Fibroblast of lung (primary cell): ENCODE results near the gene FILIP1L. TPM values are rescaled to one million over a fixed set of nuclear protein-coding genes. Genes with fewer than 3 reads are reported as not detected.
"Not testable (repeated sequence)": the region's sequence is repeated elsewhere in the genome, so short reads cannot be mapped to it uniquely, and the experiment has no call there.

Experiments
- DNase-seq, 2 donors: peaks; one replicate each; pipeline versions ENCODE4 v3.0.0 to v3.0.0-alpha.2; 2010; ENCODE audit warnings: low read depth in 2 of 2
- H2AFZ ChIP-seq: 2 replicates; pipeline ENCODE4 v1.5.1; 2012; ENCODE audit warnings: low read length, control low read depth, inconsistent platforms
- H3K27ac ChIP-seq: 2 replicates; pipeline ENCODE4 v1.5.1; 2011; ENCODE audit warnings: low read length, control low read depth; ENCODE audit not compliant: insufficient read depth
- H3K27me3 ChIP-seq: 2 replicates; pipeline ENCODE4 v1.5.1; 2011; ENCODE audit warnings: mild to moderate bottlenecking, low read length; ENCODE audit not compliant: control insufficient read depth, insufficient read depth
- H3K36me3 ChIP-seq: 2 replicates; pipeline ENCODE4 v1.5.1; 2011; ENCODE audit warnings: low read length; ENCODE audit not compliant: control insufficient read depth, insufficient read depth
- H3K4me1 ChIP-seq: 2 replicates; pipeline ENCODE4 v1.5.1; 2011; ENCODE audit warnings: low read length; ENCODE audit not compliant: control insufficient read depth, insufficient read depth; ENCODE audit errors: extremely low read depth
- H3K4me2 ChIP-seq: 2 replicates; pipeline ENCODE4 v1.5.1; 2011; ENCODE audit warnings: low read length, control low read depth; ENCODE audit not compliant: insufficient read depth; ENCODE audit errors: extremely low read depth
- H3K4me3 ChIP-seq, 4 experiments: fragments of 200-600 bp in 1 of 4; sonication (generic) in 1 of 4; replicated peaks in 1 of 4; 2 replicates each; pipeline ENCODE4 v1.5.1; 2011 to 2016; ENCODE audit warnings: low read length in 4 of 4, low read depth in 3 of 4, mild to moderate bottlenecking in 3 of 4, control low read depth in 2 of 4, inconsistent platforms in 1 of 4, mixed read lengths in 1 of 4; ENCODE audit not compliant: insufficient read depth in 1 of 4; ENCODE audit errors: control extremely low read depth in 1 of 4
- H3K79me2 ChIP-seq: 2 replicates; pipeline ENCODE4 v1.5.1; 2012; ENCODE audit warnings: mild to moderate bottlenecking, low read length, inconsistent platforms; ENCODE audit not compliant: control insufficient read depth, insufficient read depth
- H3K9ac ChIP-seq: 2 replicates; pipeline ENCODE4 v1.5.1; 2011; ENCODE audit warnings: mild to moderate bottlenecking, low read length, control low read depth; ENCODE audit not compliant: insufficient read depth
- H3K9me3 ChIP-seq: 2 replicates; pipeline ENCODE4 v1.5.1; 2012; ENCODE audit warnings: low read depth, low read length; ENCODE audit not compliant: control insufficient read depth, insufficient read depth
- H4K20me1 ChIP-seq: 2 replicates; pipeline ENCODE4 v1.5.1; 2011; ENCODE audit warnings: low read length; ENCODE audit not compliant: control insufficient read depth, insufficient read depth; ENCODE audit errors: extremely low read depth
- CTCF ChIP-seq, 2 donors: IDR thresholded peaks in 1 of 2; conservative IDR thresholded peaks in 1 of 2; 1 replicate in 1 of 2; 2 replicates in 1 of 2; pipeline ENCODE4 v1.5.1; 2011 to 2012; ENCODE audit warnings: low read length in 2 of 2, control low read depth in 1 of 2, inconsistent platforms in 1 of 2, low read depth in 1 of 2, mild to moderate bottlenecking in 1 of 2
- EZH2 ChIP-seq: IDR thresholded peaks from 2 replicates; pipeline ENCODE4 v1.5.1; 2012; ENCODE audit warnings: low read length, control low read depth, mild to moderate bottlenecking; ENCODE audit errors: missing control alignments
- polyA plus RNA-seq, 2 donors: library from polyadenylated mRNA; depleted of rRNA in 1 of 2; stranded (reverse) in 1 of 2; unstranded in 1 of 2; fragments of >200 nt; gene quantifications; 2 replicates each; pipeline ENCODE4 v1.2.1, GENCODE V29; 2011 to 2012; ENCODE audit warnings: missing spikeins in 1 of 2
- total RNA-seq: library from RNA; depleted of rRNA; stranded (reverse); fragments of >200 nt; gene quantifications from 2 replicates; pipeline ENCODE4 v1.2.1, GENCODE V29; 2014

The FILIP1L gene
- total and polyA plus RNA-seq, 2 donors (not counting 1 experiment from before 2014, with no cell fraction given): 92.8 to 126 TPM

GRCh38 chr3:100053951-100054620, 60.2 kb downstream of the FILIP1L start:
- Histone ChIP-seq H3K27me3 (no peaks in the 10 kb centered on the region), H3K4me3 (no peak overlapping the region), H3K27ac (no peak overlapping the region), H3K79me2 (no peaks in the 10 kb centered on the region), H2AFZ (no peak overlapping the region), H4K20me1 (no peaks in the 10 kb centered on the region), H3K36me3 (no peaks in the 10 kb centered on the region), H3K9ac (no peak overlapping the region), H3K4me2 (no peak overlapping the region), H3K9me3 (no peaks in the 10 kb centered on the region), H3K4me1 (no peaks in the 10 kb centered on the region)
- DNase-seq: no peak
- TF ChIP-seq EZH2 (no peak), CTCF (conservative IDR thresholded peaks at IDR 0.05 in 1 of 2, IDR thresholded peaks at IDR 0.05 in 1 of 2; ENCODE audit: low read depth in 1 of 2, low read length in 2 of 2) (no peak)

GRCh38 chr3:100051513-100051912, 62.8 kb downstream of the FILIP1L start:
- not testable (repeated sequence) for H2AFZ ChIP-seq, H3K27ac ChIP-seq

DNA sequence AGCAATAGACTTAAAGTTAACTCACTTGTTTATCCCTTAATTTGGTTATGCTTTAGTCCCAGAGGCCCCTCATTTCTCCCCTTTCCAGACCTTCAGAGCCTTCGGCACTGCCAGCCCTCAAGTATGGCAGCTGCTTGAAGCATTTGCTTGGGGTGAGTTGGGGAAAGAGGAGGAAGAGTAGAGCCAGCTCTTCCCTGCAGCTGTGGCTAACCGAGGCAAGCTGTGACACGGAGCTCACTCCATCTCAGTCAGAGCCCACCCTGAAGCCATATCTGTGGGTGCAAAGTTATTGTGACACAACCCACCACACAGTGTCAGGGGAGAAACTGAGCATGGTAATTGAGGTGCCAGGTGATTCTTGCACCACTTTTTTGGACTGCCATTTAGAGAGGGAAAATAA, 66.1 kb downstream of the FILIP1L start:
- Histone ChIP-seq H2AFZ (no peak overlapping the region), H3K36me3 (no peaks in the 10 kb centered on the region), H3K27ac (no peak overlapping the region), H3K9ac (no peak overlapping the region), H4K20me1 (no peaks in the 10 kb centered on the region), H3K4me2 (no peak overlapping the region), H3K4me3 (no peak overlapping the region), H3K4me1 (peaks cover 31% of the 10 kb centered on the region), H3K27me3 (no peaks in the 10 kb centered on the region), H3K9me3 (no peaks in the 10 kb centered on the region), H3K79me2 (no peaks in the 10 kb centered on the region)
- DNase-seq: no peak
- no peak for TF ChIP-seq CTCF (conservative IDR thresholded peaks at IDR 0.05 in 1 of 2, IDR thresholded peaks at IDR 0.05 in 1 of 2; ENCODE audit: low read depth in 1 of 2, low read length in 2 of 2)
- TF ChIP-seq EZH2: no peak

More at GRCh38 chr3:100051513-100051912, 62.8 kb downstream of the FILIP1L start:
- not testable (repeated sequence) for H3K36me3 ChIP-seq, H3K9ac ChIP-seq, H3K9me3 ChIP-seq, H3K4me3 ChIP-seq, H4K20me1 ChIP-seq, DNase-seq, H3K79me2 ChIP-seq, H3K27me3 ChIP-seq, H3K4me2 ChIP-seq
- H3K4me1 ChIP-seq: peaks cover 14% of the 10 kb centered on the region
